NOMO-1 (cell line): ENCODE measurements around the gene TTLL5.

Source experiments
- DNase-seq, 2 experiments: peaks; one replicate each; lab custom pipeline; 2025; ENCODE audit not compliant: unreplicated experiment in 2 of 2; lab: John Stamatoyannopoulos, UW

TTLL5 gene, protein sequence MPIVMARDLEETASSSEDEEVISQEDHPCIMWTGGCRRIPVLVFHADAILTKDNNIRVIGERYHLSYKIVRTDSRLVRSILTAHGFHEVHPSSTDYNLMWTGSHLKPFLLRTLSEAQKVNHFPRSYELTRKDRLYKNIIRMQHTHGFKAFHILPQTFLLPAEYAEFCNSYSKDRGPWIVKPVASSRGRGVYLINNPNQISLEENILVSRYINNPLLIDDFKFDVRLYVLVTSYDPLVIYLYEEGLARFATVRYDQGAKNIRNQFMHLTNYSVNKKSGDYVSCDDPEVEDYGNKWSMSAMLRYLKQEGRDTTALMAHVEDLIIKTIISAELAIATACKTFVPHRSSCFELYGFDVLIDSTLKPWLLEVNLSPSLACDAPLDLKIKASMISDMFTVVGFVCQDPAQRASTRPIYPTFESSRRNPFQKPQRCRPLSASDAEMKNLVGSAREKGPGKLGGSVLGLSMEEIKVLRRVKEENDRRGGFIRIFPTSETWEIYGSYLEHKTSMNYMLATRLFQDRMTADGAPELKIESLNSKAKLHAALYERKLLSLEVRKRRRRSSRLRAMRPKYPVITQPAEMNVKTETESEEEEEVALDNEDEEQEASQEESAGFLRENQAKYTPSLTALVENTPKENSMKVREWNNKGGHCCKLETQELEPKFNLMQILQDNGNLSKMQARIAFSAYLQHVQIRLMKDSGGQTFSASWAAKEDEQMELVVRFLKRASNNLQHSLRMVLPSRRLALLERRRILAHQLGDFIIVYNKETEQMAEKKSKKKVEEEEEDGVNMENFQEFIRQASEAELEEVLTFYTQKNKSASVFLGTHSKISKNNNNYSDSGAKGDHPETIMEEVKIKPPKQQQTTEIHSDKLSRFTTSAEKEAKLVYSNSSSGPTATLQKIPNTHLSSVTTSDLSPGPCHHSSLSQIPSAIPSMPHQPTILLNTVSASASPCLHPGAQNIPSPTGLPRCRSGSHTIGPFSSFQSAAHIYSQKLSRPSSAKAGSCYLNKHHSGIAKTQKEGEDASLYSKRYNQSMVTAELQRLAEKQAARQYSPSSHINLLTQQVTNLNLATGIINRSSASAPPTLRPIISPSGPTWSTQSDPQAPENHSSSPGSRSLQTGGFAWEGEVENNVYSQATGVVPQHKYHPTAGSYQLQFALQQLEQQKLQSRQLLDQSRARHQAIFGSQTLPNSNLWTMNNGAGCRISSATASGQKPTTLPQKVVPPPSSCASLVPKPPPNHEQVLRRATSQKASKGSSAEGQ (N-terminal part only)

DNA sequence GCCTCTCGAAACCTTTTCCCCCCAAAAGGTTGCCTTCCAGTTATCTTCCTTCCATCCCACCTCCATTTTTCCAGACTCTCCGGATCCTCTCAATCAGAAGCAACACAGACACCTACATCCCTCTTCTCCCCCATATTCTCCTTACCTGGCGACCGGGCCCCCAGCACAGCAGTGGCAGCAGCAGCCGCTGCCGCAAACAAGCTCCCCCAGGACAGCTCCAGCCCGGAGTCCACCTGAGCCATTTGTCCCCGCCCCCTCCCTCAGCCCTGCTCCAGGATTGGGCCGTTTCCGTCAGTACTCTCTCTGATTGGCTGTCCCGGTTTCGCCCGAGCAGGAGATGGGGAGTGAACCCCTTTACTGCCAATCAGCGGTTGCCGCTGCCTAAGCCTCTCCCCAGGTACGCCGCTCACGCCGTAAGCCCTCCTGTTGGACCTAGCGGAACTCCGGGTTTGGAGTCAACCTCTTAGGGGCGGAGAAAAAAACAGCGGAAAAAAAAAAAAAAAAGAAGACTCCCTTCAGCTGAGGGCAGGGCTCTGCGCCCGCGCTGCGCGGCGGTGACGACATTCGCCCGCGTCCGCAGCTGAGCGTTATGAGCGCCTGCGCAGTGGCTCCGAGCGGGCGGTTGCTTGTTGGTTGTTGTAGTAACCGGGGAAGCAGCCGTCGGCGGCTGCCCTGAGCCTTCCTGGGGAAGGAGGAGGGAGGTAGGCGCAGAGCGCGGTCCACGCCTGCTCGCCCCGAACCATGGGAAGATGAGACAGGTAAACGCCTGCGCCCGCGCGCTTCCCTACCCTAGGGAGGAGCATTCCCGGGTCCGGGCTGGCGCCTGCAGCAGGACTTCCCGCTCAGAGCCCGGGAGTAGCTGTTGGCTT is at the start of gene TTLL5, which contains the start of gene ERG28:
TSS of gene TTLL5 (plus strand) at position 617 of the 869 bp plus-strand sequence. CDS start 1,904 bp downstream, outside the sequence.
TSS of gene ERG28 (minus strand) at position 247 of the 869 bp plus-strand sequence. CDS start 3,374 bp downstream, outside the sequence.
- peak; percentile 97 to 99 for DNase-seq

DNA sequence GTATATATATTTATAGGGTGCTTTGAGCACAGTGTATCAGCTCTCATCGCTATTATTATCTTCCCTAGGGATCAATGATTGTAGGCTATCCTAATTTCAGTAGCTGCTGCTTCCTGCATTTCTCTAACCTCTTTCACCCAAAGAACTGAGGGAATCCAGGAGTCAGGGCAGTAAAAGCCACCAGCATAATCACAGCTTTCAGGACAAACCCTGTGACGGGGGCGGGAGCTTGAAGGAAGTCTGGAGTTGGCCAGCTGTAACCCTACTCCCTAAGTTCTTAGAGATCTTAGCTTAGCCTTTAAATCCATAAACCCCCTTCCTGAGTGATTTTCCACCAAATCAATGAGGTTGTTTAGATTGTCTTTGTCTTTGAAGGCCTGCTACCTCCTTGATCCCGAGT is 48.9 kb upstream of the TTLL5 start:
- DNase-seq, result no peak

DNA sequence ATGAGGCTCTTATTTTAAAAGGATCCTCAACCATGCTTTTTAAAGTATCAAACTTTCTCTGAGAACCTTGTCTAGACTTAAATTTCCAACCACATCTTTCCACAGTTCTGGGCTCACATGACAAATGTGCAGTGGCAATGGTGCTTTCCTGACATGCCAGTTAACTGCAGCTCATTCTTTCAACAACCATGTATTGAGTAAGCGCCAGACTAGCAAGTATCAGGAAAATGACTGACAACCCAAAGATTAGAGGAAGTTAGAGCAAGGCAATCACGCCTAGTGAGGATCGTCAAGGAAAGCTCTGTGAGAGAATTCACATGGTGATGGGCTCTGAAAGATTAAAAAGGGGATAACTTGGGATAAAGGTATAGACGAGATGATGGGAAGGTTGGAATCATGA is 46.9 kb upstream of the TTLL5 start:
- peak; percentile 50 to 64 for DNase-seq

DNA sequence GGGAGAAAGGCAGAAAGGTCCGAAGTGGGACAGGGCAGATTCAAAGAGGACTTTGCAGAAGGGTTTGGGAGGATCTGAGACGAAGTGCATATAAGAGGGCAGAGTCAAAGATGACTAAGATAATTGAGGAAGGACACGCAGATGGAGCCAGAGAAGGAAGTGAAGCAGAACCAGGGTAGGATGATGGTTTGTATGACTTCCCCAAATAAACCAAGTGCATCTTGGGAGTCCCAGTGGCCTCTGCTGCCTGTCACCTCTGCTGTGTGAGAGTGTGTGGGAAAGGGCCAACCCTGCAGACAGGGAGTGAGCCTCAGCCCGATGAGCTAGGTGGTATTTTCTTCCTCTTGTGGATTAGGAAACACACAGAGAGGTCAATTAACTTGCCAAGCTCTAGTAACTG is 45.8 kb upstream of the TTLL5 start:
- DNase-seq, result peak; percentile 72 to 96

DNA sequence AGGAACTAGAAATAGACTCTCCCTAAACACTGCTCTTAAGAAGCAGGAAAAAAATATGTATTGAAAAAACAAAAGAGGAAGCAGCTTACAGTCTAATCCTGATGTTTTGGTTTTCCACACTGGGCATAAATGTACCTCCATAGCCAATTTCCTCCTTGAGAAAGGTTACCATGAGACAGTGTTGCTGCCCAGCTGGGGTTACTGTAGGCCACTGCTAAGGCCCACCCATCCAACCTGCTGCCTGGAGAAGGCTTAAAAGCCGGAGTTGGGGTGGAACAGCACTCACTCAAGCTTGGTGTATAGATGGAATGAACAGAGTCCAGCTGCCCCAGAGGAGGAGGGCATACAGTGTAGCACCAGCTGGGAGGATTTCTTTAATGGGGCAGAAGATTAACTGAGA is 41.5 kb upstream of the TTLL5 start:
- DNase-seq, result no peak

DNA sequence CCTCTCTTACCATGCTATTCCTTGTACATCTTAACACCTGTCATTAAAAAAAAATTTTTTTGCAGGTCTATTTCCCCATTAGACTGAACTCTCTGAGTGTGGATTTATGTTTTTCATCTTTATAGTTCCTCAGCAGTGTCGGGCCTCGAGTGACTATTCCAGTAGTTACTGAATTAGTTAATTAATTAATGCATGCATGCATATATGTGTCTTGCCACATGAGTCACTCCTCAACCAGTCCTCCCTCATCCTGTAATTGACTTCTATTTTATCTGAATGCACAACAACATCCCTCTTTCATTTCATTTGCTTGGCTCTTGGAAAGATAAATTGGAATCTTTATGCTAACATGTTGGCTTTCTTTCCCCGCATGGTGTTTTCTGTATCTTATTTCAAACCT is 36.0 kb upstream of the TTLL5 start:
- no peak for DNase-seq

DNA sequence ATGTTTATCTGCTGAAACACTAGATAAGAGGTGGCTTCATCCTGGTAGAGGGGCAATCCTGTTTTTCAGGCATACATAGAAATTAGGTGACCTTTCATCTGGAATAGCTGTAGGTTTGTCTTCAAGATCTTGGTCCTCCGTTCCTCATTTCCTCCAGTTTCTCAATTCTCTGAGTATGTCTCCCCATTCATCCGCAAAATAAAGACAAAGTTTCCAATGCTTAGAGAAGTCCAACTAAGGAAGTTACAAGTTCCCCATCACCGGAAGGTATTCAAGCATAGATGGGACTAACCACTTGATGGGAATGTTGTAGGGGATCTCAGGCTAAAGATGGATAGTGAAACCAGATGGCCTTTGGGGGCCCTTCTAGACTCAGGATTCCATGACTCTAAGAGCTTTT is 34.6 kb upstream of the TTLL5 start:
- no peak for DNase-seq

DNA sequence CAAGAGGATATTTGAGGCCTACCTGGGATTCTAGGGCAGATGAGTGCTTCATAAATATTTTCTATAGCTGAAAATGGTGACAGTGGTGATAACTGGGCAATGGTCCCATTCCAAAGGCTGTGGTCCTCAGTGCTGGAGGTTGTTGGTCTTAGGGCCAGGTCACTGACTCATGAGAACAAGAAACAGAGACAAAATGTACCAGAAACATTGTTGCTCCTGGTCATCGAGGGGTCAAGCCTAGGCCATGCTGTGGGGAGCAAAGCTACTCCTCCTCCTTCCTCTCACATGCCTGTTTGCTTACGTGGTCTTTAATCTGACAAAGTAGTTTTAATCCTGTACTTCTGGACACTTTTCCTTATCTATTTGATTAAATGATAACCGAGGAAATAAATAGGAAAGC is 34.2 kb upstream of the TTLL5 start:
- no peak for DNase-seq

DNA sequence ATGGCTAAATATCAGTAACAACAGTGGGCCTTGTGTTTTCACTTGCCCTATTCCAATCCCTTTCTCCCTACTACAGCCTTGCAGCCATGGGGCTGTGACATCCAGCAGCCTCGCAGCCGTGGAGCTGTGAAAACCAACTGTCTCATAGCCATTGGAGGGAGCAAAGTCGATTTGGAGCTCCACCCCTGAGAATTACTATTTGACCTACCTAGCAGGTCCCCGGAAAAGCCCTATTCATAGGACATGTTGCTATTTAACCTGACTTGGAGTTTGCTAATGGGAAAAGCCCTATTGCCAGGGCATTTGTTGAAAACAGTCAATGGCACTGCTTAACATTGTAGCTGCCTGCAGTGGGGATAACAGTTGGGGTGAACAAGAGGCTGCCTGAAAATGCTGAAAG is 33.6 kb upstream of the TTLL5 start:
- no peak for DNase-seq

DNA sequence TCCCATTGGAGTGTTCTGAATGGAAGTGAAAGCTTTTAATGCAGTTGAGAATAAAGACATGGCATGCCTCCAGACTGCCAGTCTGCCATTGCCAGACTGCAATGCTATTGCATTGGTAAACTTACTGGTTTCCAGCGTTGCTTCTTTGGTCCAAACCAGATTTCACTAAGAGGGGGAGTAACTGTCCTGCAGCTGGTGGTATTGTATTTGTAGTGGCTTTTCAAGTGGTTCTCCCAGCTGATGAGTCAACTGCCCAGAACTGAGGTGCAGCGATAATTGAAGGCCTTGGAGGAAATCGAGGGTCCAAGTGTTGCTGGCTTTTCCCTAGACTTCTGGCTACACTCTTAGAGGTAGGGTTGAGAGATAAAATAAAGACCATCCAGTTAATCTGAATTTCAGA is 32.2 kb upstream of the TTLL5 start:
- no peak for DNase-seq

DNA sequence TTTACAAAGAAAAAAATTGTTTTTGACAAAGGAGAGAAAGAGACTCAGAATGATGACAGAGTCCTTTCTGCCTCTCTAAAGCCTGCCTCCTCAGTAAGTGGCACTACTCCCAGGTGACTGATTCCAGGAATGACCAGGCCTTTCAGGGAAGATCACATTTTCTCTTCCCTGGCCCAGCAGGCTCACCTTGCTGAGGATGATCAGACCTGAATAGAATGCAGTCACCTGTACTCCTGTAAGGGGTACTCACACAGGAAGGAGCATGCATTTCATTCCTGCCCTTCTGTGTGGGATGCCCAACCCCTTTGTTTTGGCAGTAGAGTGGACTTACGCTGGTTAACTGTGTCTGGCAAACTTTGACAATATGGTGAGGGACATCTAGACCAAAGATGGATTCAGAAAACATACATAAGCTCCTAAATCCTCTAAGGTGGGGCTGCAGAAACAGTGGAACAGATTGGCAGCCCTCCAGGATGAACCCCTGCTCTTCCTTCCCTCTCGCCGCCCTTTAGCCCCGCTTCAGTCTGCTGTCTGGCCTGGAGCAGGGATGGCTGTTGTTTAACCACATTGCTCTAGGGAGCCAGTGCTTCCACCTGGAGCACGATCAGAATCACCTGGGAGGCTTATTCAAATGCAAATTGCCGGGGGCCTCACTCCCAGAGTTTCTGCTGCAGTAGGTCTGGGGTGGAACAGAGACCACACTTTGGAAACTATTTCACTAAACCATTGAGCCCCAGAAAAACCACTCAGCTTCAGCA is 30.2 kb upstream of the TTLL5 start:
- no peak for DNase-seq

DNA sequence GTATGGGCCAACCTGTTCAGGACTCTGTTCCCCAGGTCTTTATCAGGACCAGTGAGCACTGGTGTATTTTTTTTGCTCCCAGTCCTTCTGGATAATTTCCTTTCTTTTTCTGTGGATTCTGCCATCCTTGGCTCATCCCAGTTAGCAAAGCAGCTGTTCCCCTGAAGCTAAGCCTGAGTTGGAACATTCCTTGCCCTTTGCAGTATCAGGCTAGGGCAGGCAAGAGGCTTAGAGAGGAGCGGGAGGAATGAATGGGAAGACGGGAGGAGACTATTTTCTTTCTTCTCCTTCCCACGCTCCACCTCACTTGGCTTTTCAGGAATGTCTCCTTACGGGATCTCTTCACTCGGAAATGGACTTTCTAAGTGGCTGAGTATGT is 29.6 kb upstream of the TTLL5 start:
- no peak for DNase-seq

DNA sequence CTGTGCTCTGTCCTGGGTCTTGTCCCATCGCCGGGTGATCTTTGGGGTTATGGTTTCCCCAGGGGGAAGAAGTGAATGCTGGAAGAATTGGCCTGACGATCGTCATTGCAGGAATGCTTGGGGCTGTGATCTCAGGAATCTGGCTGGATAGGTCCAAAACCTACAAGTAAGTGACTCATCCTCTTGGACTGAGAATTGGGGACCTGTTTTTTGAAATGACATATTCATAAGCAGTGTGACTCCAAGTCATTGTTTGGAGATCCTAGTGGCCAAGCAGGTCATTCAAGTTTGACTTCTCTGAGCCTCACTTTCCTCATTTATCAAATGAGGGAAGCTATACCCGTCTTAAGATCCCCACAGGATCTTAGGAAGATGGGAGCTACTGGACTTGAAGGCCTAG is 26.2 kb upstream of the TTLL5 start:
- no peak for DNase-seq

DNA sequence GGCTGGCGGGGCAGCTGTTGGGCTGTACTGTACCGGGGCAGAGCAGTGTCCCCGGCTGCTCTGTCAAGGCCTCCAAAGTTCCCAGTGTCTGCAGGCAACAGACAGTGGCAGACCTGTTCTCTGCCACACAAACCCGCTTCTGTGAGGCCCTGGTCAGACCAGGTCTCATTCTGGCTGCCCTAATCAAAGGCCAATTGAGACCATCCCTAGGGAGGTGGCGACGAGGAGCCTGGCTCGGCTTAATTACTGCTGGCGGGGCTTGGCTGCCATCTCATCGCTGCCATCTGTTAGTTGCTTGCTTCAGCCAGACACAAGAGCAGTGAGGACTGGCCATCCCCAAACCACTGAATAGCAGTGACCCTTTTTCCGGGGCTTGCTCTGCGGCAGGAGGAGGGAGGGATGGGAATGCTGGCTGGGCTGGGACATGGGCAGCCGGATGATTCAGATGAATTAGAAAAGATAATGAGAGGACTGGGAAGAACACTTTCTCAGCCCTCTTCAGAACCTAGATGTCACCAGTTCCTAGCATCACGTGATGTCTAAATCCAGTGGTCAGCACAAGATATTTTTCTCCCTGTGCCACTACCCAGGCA is 24.9 kb upstream of the TTLL5 start:
- DNase-seq, result no peak

DNA sequence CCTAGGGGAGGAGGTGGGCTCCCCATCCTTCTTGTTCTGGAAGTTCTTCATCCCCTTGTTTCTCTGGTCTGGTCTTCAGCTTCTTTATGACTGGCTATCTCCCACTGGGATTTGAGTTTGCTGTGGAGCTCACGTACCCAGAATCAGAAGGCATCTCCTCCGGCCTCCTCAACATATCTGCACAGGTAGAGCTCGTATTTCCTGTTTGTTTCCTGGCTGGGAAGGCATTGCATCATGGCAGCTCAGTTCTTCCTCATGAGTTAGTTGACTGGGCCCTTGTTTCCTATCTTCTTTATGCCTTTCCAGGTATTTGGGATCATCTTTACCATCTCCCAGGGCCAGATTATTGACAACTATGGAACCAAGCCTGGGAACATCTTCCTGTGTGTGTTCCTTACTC is 20.2 kb upstream of the TTLL5 start:
- DNase-seq, result no peak

DNA sequence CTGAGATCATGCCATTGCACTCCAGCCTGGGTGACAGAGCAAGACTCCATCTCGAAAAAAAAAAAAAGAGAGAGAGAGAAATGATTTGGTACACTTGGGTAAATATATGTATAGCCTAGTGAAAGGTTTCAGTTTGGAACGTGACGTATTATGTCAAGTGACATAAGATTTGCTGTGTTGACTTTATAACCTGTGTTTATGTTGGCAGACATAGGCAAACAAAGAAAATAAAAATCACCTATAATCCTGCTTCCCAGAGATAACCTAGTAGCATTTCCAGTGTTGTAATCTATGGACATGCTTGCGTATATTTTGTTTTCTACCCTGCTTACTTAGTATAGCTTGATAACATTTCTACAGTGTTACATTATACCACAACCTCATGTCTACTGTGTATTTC is 17.1 kb upstream of the TTLL5 start:
- no peak for DNase-seq

DNA sequence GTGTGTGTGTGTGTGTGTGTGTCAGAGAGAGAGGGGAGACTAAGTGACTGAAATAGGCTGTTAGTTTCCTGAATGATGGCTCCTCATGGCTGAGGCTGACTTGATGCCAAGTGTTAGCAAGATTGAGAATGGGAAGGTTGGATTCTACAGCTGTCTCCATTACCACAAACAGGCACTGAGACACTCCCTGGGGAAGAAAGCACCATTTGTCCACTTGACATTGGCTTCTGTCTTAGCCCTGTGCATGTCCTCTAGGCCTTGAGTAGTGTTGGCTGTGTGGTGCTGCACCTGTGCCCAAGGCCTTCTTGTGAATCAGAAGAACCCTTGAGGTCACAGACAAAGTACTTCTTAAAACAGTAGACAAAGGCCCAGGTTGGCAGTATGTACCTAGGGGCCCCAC is 16.0 kb upstream of the TTLL5 start:
- DNase-seq, result no peak

DNA sequence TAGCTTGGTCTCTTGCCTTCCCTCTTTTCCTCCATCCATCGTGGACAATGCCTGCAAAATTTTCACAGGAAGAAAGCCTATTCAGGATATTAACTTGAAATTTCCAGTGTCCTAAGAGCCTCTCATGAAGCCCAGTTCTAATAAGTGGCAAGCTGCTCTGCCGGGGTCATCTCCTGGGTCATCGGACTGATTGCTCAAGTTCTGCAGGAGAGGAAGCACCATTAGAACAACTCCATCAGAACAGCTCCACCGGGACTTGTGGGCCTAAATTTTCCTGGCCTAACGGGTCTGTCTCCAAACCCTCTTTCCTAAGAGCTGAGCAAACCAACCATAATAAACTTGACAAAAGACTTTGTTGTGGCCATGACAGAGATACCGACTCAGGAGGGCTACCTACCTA is 14.3 kb upstream of the TTLL5 start:
- no peak for DNase-seq

DNA sequence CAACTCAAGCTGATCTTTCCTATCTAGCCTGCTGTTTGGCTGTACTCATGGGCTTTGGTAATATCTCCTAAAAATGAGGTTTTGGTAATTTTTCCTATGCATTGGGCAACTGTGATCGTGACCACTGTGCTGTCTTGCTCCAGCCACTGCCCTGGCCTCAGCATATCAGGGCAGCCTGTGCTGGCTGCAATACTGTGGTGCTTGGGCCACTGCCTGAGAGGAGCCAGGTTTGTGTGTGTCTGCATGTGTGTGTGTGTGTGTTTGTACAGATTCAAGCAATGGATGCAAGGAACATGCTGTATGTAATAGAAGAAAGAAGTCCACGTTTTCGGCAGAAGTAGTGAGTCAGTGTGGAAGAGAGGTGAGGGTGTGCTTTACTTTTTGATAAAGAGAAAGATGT is 13.4 kb upstream of the TTLL5 start:
- DNase-seq, result no peak
